GM23338 (cell line): ENCODE results near the gene OR52B6. TPM values are rescaled to one million over a fixed set of nuclear protein-coding genes. Genes with fewer than 3 reads are reported as not detected.

Source experiments
- polyA plus RNA-seq: library from polyadenylated mRNA; unstranded; fragments of >200 nt; fragmentation: Nextera tagmentation; extraction: Ambion mirVana; gene quantifications from 2 replicates; pipeline ENCODE4 v1.2.1, GENCODE V29; 2016
- total RNA-seq: library from RNA; depleted of rRNA; stranded (reverse); fragments of >200 nt; shearing (Covaris generic); gene quantifications from 2 replicates; pipeline ENCODE4 v1.2.3, GENCODE V29; 2014; rRNA removed

The OR52B6 gene
- total and polyA plus RNA-seq, 2 experiments from 2014 or later = not detected

Other genes with a start within 250 kb of the OR52B6 start
- gene OR51B5, start 237.4 kb upstream of the OR52B6 start, total RNA-seq = not detected in 2 replicates
- gene OR51B5, start 237.4 kb upstream of the OR52B6 start, polyA plus RNA-seq = not detected in 2 replicates
- not detected in 2 replicates for gene OR51B6, start 229.4 kb upstream of the OR52B6 start, total RNA-seq
- not detected in 2 replicates for gene OR51B6, start 229.4 kb upstream of the OR52B6 start, polyA plus RNA-seq
- gene OR51M1, start 197.1 kb upstream of the OR52B6 start, total RNA-seq = 0.03 and 0.35 TPM in 2 replicates
- not detected in 2 replicates for gene OR51M1, start 197.1 kb upstream of the OR52B6 start, polyA plus RNA-seq
- gene OR51Q1, start 158.8 kb upstream of the OR52B6 start, total RNA-seq = not detected in 2 replicates
- not detected in 2 replicates for gene OR51Q1, start 158.8 kb upstream of the OR52B6 start, polyA plus RNA-seq
- gene OR51I1, start 139.4 kb upstream of the OR52B6 start, total RNA-seq = 1.1 TPM in 1 of 2 replicates, not detected in the other
- not detected in 2 replicates for gene OR51I1, start 139.4 kb upstream of the OR52B6 start, polyA plus RNA-seq
- gene OR51I2, start 131.6 kb upstream of the OR52B6 start, total RNA-seq = not detected in 2 replicates
- gene OR51I2, start 131.6 kb upstream of the OR52B6 start, polyA plus RNA-seq = not detected in 2 replicates
- gene OR52D1, start 92.2 kb upstream of the OR52B6 start, total RNA-seq = not detected in 2 replicates
- not detected in 2 replicates for gene OR52D1, start 92.2 kb upstream of the OR52B6 start, polyA plus RNA-seq
- not detected in 2 replicates for gene UBQLN3, start 70.9 kb upstream of the OR52B6 start, total RNA-seq
- not detected in 2 replicates for gene UBQLN3, start 70.9 kb upstream of the OR52B6 start, polyA plus RNA-seq
- gene UBQLNL, start 64.2 kb upstream of the OR52B6 start, total RNA-seq = 0.35 and 0.52 TPM in 2 replicates
- 0.09 TPM in 1 of 2 replicates, not detected in the other for gene UBQLNL, start 64.2 kb upstream of the OR52B6 start, polyA plus RNA-seq
- 0.28 TPM in 1 of 2 replicates, not detected in the other for gene OR52H1, start 32.3 kb upstream of the OR52B6 start, total RNA-seq
- gene OR52H1, start 32.3 kb upstream of the OR52B6 start, polyA plus RNA-seq = not detected in 2 replicates
- 49.0 and 50.8 TPM in 2 replicates for gene TRIM6, start 15.8 kb downstream of the OR52B6 start, total RNA-seq
- 24.3 and 26.4 TPM in 2 replicates for gene TRIM6, start 15.8 kb downstream of the OR52B6 start, polyA plus RNA-seq
- 1.1 and 2.6 TPM in 2 replicates for gene TRIM34, start 44.1 kb downstream of the OR52B6 start, total RNA-seq
- 0.57 and 1.9 TPM in 2 replicates for gene TRIM34, start 44.1 kb downstream of the OR52B6 start, polyA plus RNA-seq
- gene TRIM5, start 104.2 kb downstream of the OR52B6 start, total RNA-seq = 17.7 and 20.8 TPM in 2 replicates
- 16.1 and 21.0 TPM in 2 replicates for gene TRIM5, start 104.2 kb downstream of the OR52B6 start, polyA plus RNA-seq
- gene TRIM22, start 108.9 kb downstream of the OR52B6 start, total RNA-seq = 30.9 and 41.1 TPM in 2 replicates
- gene TRIM22, start 108.9 kb downstream of the OR52B6 start, polyA plus RNA-seq = 17.8 and 23.9 TPM in 2 replicates
- 0.28 TPM in 1 of 2 replicates, not detected in the other for gene OR56B1, start 155.6 kb downstream of the OR52B6 start, total RNA-seq
- gene OR56B1, start 155.6 kb downstream of the OR52B6 start, polyA plus RNA-seq = not detected in 2 replicates
- gene OR52N4, start 173.4 kb downstream of the OR52B6 start, total RNA-seq = 0.27 TPM in 1 of 2 replicates, not detected in the other
- not detected in 2 replicates for gene OR52N4, start 173.4 kb downstream of the OR52B6 start, polyA plus RNA-seq
- not detected in 2 replicates for gene OR52N5, start 202.5 kb downstream of the OR52B6 start, total RNA-seq
- gene OR52N5, start 202.5 kb downstream of the OR52B6 start, polyA plus RNA-seq = not detected in 2 replicates
- gene OR52N1, start 210.4 kb downstream of the OR52B6 start, total RNA-seq = not detected in 2 replicates
- gene OR52N1, start 210.4 kb downstream of the OR52B6 start, polyA plus RNA-seq = not detected in 2 replicates
- gene OR52N2, start 228.0 kb downstream of the OR52B6 start, total RNA-seq = 0.89 TPM in 1 of 2 replicates, not detected in the other
- 0.19 and 0.43 TPM in 2 replicates for gene OR52N2, start 228.0 kb downstream of the OR52B6 start, polyA plus RNA-seq